GM12801 (cell line): ENCODE data around the gene TEX14.

Source experiments
- CTCF ChIP-seq: IDR thresholded peaks from one replicate; pipeline ENCODE4 v1.5.1; 2011; ENCODE audit warnings: control low read depth; ENCODE audit not compliant: insufficient read length; ENCODE audit errors: extremely low read depth

TEX14 gene

GRCh38 chr17:58531661-58532554, 159.9 kb downstream of the TEX14 start:
- TF ChIP-seq CTCF, result no peak

GRCh38 chr17:58531122-58531521, 160.7 kb downstream of the TEX14 start:
- no peak for TF ChIP-seq CTCF

DNA sequence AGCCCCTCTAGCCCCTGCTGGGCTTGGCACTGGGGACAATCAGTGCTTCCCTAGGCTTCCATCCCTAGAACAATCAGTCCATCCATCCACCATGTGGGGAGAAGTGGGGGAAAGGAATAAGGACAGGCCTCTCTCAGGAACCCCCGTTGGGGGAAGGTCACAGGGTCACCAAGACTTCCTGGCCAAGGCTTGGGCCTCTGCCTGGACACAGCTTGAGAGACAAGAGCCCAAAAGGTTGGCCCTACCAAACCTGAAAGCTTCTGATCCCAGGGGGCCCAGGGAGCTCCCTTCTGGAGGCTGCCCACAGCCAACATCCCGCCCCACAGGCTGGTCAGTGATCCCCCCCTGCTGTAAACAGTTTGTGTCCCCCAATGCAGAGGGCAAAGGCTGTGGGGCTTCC, 161.2 kb downstream of the TEX14 start:
- no peak for TF ChIP-seq CTCF

GRCh38 chr17:58529275-58529674, 162.6 kb downstream of the TEX14 start:
- TF ChIP-seq CTCF, result no peak

DNA sequence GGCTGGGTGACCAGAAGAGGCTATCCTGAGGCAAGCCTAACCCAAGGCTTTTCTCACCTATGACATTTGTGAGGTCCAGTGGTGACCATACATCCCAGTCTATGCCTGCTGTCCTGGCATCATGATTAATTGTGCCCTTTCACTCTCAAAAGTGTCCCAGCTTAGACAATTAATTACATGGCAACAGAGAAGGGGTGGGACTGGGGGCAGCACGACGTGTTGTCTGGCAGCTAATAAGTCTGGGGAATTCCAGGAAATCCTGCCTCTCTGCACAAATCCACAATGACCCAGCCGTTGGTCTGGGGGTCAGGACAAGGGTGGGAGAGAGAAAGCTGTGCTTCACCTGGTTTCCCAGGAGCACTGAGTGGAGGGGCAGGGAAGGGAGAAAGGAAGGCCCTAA, 163.4 kb downstream of the TEX14 start:
- no peak for TF ChIP-seq CTCF

GRCh38 chr17:58527949-58528348, 163.9 kb downstream of the TEX14 start:
- no peak for TF ChIP-seq CTCF

- TF ChIP-seq CTCF, result no peak
Observed at GRCh38 chr17:58527306-58527705, 164.5 kb downstream of the TEX14 start.
